Suppressor macrophage (primary cell): Measurements from ENCODE around the gene SH3GL2.

Experiments used
- DNase-seq, 4 experiments: peaks; one replicate each; pipeline ENCODE4 v3.0.0-alpha.2; 2020 to 2022

Gene SH3GL2

DNA sequence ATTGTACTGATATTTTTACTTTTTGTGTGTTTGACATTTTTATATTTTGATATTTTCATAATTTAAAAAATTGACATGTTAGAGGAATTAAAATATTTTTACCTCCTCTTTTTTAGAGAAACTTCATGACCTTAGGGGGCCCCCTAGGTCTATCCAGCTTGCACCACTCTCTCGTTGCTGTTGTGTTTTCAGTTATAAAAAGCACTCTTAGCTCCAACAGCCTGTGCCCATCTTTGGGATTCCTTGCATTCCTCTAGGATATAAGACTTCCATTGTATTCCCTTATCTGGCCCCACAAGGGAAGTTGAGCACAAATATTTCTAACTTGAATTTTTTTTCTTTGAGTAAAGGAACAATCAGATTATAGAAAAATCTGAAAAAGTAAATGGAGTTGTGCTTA lies 245.3 kb downstream of the SH3GL2 start:
- DNase-seq: no peak

DNA sequence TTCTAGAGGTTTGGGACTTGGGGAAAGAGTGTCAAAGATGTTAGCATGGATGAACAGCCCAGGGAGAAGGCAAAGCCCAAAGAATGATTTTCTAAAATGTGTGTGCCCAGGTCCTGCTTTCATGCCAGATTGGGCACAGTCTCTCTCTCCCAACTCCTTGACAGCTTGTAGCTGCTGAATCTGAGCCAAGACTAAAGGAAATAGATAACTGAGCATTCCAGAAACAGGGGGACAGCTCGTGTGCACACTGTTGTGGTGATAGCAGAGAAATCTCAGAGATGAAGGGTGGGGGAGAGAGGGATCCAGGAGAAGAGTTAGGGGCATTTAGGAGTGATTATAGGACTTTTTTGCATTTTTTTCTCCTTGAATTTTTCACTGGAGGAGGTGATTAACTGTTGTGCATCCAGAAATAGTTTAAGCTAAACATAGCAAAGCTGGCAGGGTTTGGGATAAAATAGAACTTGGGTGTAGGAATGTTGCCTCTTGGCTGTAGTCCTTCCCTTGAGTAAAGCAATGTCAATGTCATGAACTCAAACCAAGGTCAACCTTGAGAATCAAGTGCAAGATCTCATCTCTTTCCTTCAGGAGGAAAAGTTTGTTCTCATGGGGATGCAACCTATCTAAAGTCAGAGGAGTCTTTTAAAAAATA lies 245.9 kb downstream of the SH3GL2 start:
- DNase-seq: no peak

DNA sequence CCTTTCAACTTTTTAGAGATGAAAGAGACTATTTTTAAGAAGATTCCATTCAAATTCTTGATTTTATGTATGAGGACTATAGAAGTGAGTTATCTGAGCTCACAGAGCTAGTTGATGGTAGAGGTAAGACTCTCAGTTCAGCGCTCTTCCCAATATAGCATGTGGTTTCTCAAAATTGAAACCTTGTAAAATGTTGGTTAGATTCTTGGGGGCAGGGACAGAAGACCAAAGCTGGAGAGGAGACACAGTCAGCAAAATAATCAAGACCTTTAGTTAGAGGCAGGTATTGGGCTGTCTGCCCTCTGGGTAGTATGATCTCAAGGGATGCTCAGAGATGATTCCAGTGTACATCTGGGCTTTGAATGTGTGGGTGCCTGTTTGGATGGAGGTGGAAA lies 246.4 kb downstream of the SH3GL2 start:
- no peak for DNase-seq

DNA sequence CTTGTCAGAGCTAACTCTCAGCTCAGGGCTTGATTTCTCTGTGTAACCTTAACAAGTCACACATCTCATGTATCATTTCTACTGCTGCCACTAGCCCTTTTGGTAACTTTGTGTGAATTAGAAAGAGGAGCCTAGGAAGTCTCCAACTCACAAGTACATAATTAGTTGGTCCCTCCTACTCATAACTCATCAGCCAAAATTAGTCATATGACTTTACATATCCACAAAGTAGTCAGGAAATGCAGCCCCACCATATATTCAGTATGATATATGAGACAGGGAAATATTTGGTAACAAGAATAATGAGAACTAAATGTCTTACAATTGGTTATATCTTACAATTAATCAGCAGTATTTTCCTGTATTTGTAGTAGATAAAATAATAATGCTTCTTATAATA lies 250.2 kb downstream of the SH3GL2 start:
- DNase-seq: no peak

DNA sequence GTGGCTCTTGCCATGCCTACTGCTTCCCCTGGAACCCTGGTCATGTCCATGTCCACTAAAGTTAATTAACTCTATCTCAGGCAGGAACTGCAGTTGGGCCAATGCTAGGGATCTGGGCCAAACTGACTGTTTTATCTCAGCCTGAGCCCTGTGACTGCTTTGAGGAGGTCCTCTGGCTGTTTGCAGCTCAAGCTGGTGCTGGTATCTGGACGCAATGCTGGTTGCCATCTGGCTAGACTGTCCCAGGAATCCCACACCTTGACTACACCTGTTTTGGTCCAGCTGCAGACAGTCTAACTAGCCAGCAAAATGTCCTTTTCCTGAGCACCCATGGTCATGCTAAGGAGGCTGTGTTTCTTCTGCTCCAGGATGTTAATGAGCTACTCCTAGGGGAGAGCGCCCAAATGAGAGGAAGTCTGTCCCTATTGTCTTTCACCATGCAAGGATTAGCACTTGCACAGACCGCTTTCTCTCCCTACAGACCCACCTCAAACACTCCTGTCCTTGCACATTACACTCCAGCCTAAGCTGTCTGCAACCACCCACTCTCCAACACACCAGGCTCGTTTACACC lies 251.0 kb downstream of the SH3GL2 start:
- DNase-seq: no peak

DNA sequence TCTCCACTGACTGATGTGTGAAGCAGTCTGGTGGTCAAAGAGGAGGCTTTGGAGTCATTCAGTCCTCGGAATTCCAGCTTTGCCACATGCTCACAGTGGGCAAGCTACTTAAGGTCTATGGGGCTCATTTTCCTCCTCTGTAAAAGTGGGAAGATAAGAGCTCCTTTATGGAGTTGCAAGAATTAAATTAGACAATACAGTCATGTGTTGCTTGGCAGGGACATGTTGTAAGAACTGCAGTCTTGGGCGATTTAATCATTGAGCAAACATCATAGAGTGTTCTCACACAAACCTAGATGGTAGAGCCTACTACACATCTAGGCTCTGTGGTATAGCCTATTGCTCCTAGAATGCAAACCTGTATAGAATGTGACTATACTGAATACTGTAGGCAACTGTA lies 253.9 kb downstream of the SH3GL2 start:
- DNase-seq: no peak

DNA sequence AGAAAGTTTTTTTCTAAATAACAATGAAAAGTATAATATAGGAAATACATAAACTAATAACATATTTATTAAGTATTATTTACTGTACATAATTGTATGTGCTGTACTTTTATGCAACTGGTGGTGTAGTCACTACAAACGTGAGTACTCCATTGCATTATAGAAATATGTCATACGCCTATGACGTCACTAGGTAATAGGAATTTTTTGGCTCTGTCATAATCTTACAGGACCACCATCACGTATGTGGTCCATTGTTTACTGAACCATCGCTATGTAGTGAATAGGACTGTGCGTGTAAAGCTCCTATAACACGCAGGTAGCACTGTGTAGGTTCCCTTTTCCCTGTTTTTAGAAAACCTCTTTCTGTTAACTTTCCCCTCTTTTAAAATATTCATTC lies 255.0 kb downstream of the SH3GL2 start:
- no peak for DNase-seq

DNA sequence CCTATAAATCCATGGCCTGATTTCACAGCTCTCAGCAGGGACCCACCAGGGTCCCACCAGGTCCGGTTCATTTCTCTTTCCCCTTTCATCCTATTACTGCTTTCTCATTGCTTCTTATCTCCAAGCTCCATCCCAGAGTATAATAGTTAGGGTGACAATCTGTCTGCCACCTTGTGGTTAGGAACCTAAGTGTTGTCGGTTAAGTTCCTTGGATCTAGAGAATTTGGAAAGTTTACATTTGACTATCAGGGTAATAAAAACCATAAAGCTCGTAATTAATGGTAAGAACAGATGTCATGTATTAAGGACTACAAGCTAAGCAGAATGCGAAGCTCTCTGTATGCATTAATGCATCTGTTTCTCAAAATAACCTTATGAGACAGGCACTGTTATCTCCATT lies 259.1 kb downstream of the SH3GL2 start:
- DNase-seq: no peak

DNA sequence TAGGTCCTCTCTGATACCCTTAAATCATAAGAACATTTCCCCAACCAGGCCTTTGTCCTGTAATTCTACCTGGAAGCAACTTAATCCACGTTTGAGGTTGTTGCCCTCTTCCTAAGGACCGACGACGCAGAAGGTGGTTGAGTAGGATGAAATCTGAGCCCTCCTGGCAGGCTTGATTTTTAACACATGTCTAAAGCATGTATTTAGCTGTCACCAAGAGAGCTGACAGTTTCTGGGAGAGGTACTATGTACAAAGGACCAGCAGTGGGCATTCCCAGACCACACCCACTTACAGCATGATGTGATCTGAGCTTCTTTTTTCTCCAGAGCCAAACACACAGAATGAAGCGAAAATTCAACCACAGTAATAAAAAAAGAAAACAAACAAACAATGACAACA lies 260.9 kb downstream of the SH3GL2 start:
- DNase-seq: no peak

DNA sequence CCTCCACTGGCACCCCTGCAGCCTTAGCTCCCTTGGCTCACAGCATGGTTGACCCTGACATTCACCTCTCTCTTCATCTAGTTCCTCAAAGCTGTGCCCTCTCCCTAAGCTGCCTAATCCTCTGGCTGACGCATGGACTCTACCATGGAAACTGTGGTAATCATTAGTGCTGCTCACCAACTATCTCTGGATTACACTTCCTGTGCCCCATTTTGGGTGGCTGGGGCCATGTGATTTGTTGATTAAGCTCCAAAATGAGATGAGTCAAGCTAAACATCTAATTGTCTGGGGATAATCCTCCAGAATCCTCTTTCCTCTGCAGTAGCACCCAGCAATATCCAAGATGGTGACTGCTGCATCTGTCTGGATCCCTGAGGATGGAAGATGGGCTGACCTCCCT lies 264.4 kb downstream of the SH3GL2 start:
- no peak for DNase-seq
